Measurements from ENCODE around the gene MYO1B.

DNA sequence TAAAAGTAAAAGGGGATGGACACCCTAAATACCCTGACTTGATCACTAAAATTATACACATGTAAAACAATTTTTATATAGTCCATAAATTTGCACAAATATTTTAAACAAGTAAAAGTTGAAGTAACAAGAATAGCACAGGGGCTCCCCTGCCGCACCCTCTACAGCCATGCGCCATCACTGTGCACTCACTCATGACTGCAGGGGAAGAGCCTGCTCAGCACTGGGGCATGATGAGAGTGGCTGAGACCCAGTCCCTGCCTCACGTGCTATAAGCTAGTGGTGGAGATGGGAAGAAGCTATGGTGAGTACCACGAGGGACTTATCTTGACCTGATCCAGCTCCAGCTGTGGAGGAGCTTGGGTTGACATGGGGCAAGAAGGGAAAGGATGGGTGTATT, 46.9 kb upstream of the MYO1B start:
- TF ChIP-seq POLR2A (IDR thresholded peaks at IDR 0.05; ENCODE audit: low read depth, low read length) (no peak), SPI1 (IDR thresholded peaks at IDR 0.05; ENCODE audit: low read depth, low read length) (no peak), TAF1 (IDR thresholded peaks at IDR 0.05; ENCODE audit: low read depth, low read length) (no peak), POU2F2 (IDR thresholded peaks at IDR 0.05; ENCODE audit: low read depth, low read length) (no peak), POLR2AphosphoS5 (IDR thresholded peaks at IDR 0.05; ENCODE audit: low read depth, low read length) (no peak)
